SK-N-SH treated with all-trans-retinoic acid at 6 μM for 48 hours (cell line): ENCODE measurements around the gene CPT1A.

Experiments used
- ATAC-seq: fragments of 200-7000 bp; cut with Tn5 transposase; 3 replicates; pipeline ENCODE4 v1.9.1; 2020; ENCODE audit warnings: mild to moderate bottlenecking, moderate library complexity
- BACH2 ChIP-seq: fragments of 250-450 bp; sonication (Bioruptor Pico); IDR thresholded peaks from 2 replicates; pipeline ENCODE4 v1.9.0; 2021; ENCODE audit warnings: mild to moderate bottlenecking, borderline replicate concordance
- CSDC2 ChIP-seq: fragments of 250-450 bp; sonication (Bioruptor Pico); IDR thresholded peaks from 2 replicates; pipeline ENCODE4 v1.5.0; 2020; ENCODE audit warnings: mild to moderate bottlenecking, moderate library complexity
- ESRRG ChIP-seq: fragments of 250-450 bp; sonication (Bioruptor Pico); IDR thresholded peaks from 2 replicates; pipeline ENCODE4 v1.6.1; 2021; ENCODE audit warnings: mild to moderate bottlenecking
- GLIS3 ChIP-seq: fragments of 250-450 bp; sonication (Bioruptor Pico); IDR thresholded peaks from 2 replicates; pipeline ENCODE4 v1.5.0; 2020; ENCODE audit warnings: mild to moderate bottlenecking, moderate library complexity
- ISL1 ChIP-seq: fragments of 250-450 bp; sonication (Bioruptor Pico); IDR thresholded peaks from 2 replicates; pipeline ENCODE4 v2.1.2; 2022; ENCODE audit warnings: mild to moderate bottlenecking, moderate library complexity
- OSR1 ChIP-seq: fragments of 250-450 bp; sonication (Bioruptor Pico); IDR thresholded peaks from 2 replicates; pipeline ENCODE4 v1.8.0; 2022; ENCODE audit warnings: moderate library complexity, mild to moderate bottlenecking, inconsistent platforms
- PPARA ChIP-seq: fragments of 250-450 bp; sonication (Bioruptor Pico); IDR thresholded peaks from 2 replicates; pipeline ENCODE4 v1.5.0; 2020; ENCODE audit warnings: mild to moderate bottlenecking, borderline replicate concordance
- RARB ChIP-seq: fragments of 250-450 bp; sonication (Bioruptor Pico); IDR thresholded peaks from 2 replicates; pipeline ENCODE4 v1.8.0; 2021; ENCODE audit warnings: mild to moderate bottlenecking, moderate library complexity
- SNAI2 ChIP-seq: fragments of 250-450 bp; sonication (Bioruptor Pico); IDR thresholded peaks from 2 replicates; pipeline ENCODE4 v1.5.0; 2020; ENCODE audit warnings: mild to moderate bottlenecking, moderate library complexity
- TCF4 ChIP-seq: fragments of 250-450 bp; sonication (Bioruptor Pico); IDR thresholded peaks from 2 replicates; pipeline ENCODE4 v1.8.0; 2021; ENCODE audit warnings: mild to moderate bottlenecking, moderate library complexity, borderline replicate concordance
- TOX ChIP-seq: fragments of 250-450 bp; sonication (Bioruptor Pico); IDR thresholded peaks from 2 replicates; pipeline ENCODE4 v1.8.0; 2021; ENCODE audit warnings: mild to moderate bottlenecking, moderate library complexity, borderline replicate concordance
- ZC3H10 ChIP-seq: fragments of 250-450 bp; sonication (Bioruptor Pico); IDR thresholded peaks from 2 replicates; pipeline ENCODE4 v1.5.1; 2021; ENCODE audit warnings: mild to moderate bottlenecking, moderate library complexity
- ZFP3 ChIP-seq: fragments of 250-450 bp; sonication (Bioruptor Pico); IDR thresholded peaks from 2 replicates; pipeline ENCODE4 v1.5.0; 2020; ENCODE audit warnings: mild to moderate bottlenecking, moderate library complexity
- ZFP30 ChIP-seq: fragments of 450-650 bp; formaldehyde crosslinking; IDR thresholded peaks from 2 replicates; pipeline ENCODE4 v1.5.0; 2022; ENCODE audit warnings: mild to moderate bottlenecking, moderate library complexity
- ZNF565 ChIP-seq: fragments of 450-650 bp; formaldehyde crosslinking; conservative IDR thresholded peaks from 2 replicates; pipeline ENCODE4 v1.5.0; 2020; ENCODE audit warnings: low read depth, mild to moderate bottlenecking, moderate library complexity
- ZNF70 ChIP-seq: fragments of 450-650 bp; formaldehyde crosslinking; IDR thresholded peaks from 2 replicates; pipeline ENCODE4 v1.5.0; 2020; ENCODE audit warnings: mild to moderate bottlenecking, moderate library complexity
- ZNF8 ChIP-seq: fragments of 450-650 bp; formaldehyde crosslinking; IDR thresholded peaks from 2 replicates; pipeline ENCODE4 v1.5.0; 2020; ENCODE audit warnings: mild to moderate bottlenecking, moderate library complexity
- TF ChIP-seq, protein P1 (sequence below): fragments of 250-450 bp; sonication (Bioruptor Pico); IDR thresholded peaks from 2 replicates; pipeline ENCODE4 v1.8.0; 2021; ENCODE audit warnings: low read depth, mild to moderate bottlenecking, moderate library complexity, borderline replicate concordance
- TF ChIP-seq, protein P2 (sequence below): fragments of 250-450 bp; sonication (Bioruptor Pico); IDR thresholded peaks from 2 replicates; pipeline ENCODE4 v1.5.1; 2021; ENCODE audit warnings: mild to moderate bottlenecking, moderate library complexity
- TF ChIP-seq, protein P3 (sequence below): fragments of 250-450 bp; sonication (Bioruptor Pico); IDR thresholded peaks from 2 replicates; pipeline ENCODE4 v1.5.1; 2020; ENCODE audit warnings: low read depth, mild to moderate bottlenecking, moderate library complexity
- TF ChIP-seq, protein P4 (sequence below): fragments of 250-450 bp; sonication (Bioruptor Pico); IDR thresholded peaks from 2 replicates; pipeline ENCODE4 v1.5.0; 2020; ENCODE audit warnings: mild to moderate bottlenecking, moderate library complexity
- TF ChIP-seq, protein P5 (sequence below): fragments of 250-450 bp; sonication (Bioruptor Pico); IDR thresholded peaks from 2 replicates; pipeline ENCODE4 v1.8.0; 2020; ENCODE audit warnings: mild to moderate bottlenecking, moderate library complexity, borderline replicate concordance

Gene CPT1A

GRCh38 chr11:68880851-68881250, 39.1 kb upstream of the CPT1A start:
- TF ChIP-seq, protein P1, sequence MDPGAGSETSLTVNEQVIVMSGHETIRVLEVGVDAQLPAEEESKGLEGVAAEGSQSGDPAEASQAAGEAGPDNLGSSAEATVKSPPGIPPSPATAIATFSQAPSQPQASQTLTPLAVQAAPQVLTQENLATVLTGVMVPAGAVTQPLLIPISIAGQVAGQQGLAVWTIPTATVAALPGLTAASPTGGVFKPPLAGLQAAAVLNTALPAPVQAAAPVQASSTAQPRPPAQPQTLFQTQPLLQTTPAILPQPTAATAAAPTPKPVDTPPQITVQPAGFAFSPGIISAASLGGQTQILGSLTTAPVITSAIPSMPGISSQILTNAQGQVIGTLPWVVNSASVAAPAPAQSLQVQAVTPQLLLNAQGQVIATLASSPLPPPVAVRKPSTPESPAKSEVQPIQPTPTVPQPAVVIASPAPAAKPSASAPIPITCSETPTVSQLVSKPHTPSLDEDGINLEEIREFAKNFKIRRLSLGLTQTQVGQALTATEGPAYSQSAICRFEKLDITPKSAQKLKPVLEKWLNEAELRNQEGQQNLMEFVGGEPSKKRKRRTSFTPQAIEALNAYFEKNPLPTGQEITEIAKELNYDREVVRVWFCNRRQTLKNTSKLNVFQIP (CRISPR knock-in tag): no peak
- no peak for TF ChIP-seq ISL1 (CRISPR knock-in tag)
- no peak for TF ChIP-seq ZFP3
- TF ChIP-seq, protein P2, sequence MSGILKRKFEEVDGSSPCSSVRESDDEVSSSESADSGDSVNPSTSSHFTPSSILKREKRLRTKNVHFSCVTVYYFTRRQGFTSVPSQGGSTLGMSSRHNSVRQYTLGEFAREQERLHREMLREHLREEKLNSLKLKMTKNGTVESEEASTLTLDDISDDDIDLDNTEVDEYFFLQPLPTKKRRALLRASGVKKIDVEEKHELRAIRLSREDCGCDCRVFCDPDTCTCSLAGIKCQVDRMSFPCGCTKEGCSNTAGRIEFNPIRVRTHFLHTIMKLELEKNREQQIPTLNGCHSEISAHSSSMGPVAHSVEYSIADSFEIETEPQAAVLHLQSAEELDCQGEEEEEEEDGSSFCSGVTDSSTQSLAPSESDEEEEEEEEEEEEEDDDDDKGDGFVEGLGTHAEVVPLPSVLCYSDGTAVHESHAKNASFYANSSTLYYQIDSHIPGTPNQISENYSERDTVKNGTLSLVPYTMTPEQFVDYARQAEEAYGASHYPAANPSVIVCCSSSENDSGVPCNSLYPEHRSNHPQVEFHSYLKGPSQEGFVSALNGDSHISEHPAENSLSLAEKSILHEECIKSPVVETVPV: no peak
- TF ChIP-seq ZNF565 (CRISPR knock-in tag): no peak
- TF ChIP-seq OSR1 (CRISPR knock-in tag): no peak
- TF ChIP-seq, protein P3, sequence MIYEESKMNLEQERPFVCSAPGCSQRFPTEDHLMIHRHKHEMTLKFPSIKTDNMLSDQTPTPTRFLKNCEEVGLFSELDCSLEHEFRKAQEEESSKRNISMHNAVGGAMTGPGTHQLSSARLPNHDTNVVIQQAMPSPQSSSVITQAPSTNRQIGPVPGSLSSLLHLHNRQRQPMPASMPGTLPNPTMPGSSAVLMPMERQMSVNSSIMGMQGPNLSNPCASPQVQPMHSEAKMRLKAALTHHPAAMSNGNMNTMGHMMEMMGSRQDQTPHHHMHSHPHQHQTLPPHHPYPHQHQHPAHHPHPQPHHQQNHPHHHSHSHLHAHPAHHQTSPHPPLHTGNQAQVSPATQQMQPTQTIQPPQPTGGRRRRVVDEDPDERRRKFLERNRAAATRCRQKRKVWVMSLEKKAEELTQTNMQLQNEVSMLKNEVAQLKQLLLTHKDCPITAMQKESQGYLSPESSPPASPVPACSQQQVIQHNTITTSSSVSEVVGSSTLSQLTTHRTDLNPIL (CRISPR knock-in tag): no peak
- TF ChIP-seq CSDC2: no peak
- no peak for TF ChIP-seq GLIS3
- ATAC-seq: no peak

GRCh38 chr11:68878022-68878421, 36.3 kb upstream of the CPT1A start:
- no peak for TF ChIP-seq PPARA (CRISPR knock-in tag)
- no peak for TF ChIP-seq ZC3H10
- TF ChIP-seq ZNF565 (CRISPR knock-in tag): no peak
- TF ChIP-seq TCF4 (CRISPR knock-in tag): no peak
- no peak for TF ChIP-seq BACH2 (CRISPR knock-in tag)
- no peak for TF ChIP-seq SNAI2 (CRISPR knock-in tag)
- TF ChIP-seq, protein P4, sequence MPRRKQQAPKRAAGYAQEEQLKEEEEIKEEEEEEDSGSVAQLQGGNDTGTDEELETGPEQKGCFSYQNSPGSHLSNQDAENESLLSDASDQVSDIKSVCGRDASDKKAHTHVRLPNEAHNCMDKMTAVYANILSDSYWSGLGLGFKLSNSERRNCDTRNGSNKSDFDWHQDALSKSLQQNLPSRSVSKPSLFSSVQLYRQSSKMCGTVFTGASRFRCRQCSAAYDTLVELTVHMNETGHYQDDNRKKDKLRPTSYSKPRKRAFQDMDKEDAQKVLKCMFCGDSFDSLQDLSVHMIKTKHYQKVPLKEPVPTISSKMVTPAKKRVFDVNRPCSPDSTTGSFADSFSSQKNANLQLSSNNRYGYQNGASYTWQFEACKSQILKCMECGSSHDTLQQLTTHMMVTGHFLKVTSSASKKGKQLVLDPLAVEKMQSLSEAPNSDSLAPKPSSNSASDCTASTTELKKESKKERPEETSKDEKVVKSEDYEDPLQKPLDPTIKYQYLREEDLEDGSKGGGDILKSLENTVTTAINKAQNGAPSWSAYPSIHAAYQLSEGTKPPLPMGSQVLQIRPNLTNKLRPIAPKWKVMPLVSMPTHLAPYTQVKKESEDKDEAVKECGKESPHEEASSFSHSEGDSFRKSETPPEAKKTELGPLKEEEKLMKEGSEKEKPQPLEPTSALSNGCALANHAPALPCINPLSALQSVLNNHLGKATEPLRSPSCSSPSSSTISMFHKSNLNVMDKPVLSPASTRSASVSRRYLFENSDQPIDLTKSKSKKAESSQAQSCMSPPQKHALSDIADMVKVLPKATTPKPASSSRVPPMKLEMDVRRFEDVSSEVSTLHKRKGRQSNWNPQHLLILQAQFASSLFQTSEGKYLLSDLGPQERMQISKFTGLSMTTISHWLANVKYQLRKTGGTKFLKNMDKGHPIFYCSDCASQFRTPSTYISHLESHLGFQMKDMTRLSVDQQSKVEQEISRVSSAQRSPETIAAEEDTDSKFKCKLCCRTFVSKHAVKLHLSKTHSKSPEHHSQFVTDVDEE (CRISPR knock-in tag): no peak
- no peak for TF ChIP-seq ZNF8
- TF ChIP-seq, protein P1 (CRISPR knock-in tag): no peak
- TF ChIP-seq ZFP30 (CRISPR knock-in tag): no peak
- no peak for TF ChIP-seq ISL1 (CRISPR knock-in tag)
- no peak for TF ChIP-seq OSR1 (CRISPR knock-in tag)
- no peak for TF ChIP-seq GLIS3
- TF ChIP-seq CSDC2: no peak
- TF ChIP-seq ESRRG (CRISPR knock-in tag): no peak
- no peak for ATAC-seq

- ATAC-seq: no peak
- TF ChIP-seq, protein P2: no peak
- no peak for TF ChIP-seq ESRRG (CRISPR knock-in tag)
- TF ChIP-seq ISL1 (CRISPR knock-in tag): no peak
- TF ChIP-seq RARB (CRISPR knock-in tag): no peak
- TF ChIP-seq ZFP30 (CRISPR knock-in tag): no peak
- no peak for TF ChIP-seq TOX (CRISPR knock-in tag)
- TF ChIP-seq, protein P4 (CRISPR knock-in tag): no peak
- TF ChIP-seq CSDC2: no peak
- TF ChIP-seq, protein P5, sequence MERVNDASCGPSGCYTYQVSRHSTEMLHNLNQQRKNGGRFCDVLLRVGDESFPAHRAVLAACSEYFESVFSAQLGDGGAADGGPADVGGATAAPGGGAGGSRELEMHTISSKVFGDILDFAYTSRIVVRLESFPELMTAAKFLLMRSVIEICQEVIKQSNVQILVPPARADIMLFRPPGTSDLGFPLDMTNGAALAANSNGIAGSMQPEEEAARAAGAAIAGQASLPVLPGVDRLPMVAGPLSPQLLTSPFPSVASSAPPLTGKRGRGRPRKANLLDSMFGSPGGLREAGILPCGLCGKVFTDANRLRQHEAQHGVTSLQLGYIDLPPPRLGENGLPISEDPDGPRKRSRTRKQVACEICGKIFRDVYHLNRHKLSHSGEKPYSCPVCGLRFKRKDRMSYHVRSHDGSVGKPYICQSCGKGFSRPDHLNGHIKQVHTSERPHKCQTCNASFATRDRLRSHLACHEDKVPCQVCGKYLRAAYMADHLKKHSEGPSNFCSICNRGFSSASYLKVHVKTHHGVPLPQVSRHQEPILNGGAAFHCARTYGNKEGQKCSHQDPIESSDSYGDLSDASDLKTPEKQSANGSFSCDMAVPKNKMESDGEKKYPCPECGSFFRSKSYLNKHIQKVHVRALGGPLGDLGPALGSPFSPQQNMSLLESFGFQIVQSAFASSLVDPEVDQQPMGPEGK (CRISPR knock-in tag): no peak
- TF ChIP-seq ZNF70 (CRISPR knock-in tag): no peak
- TF ChIP-seq ZNF8: no peak
Measured at GRCh38 chr11:68872216-68873003, 30.7 kb upstream of the CPT1A start.
